Parathyroid adenoma (tissue), 2 donors: ENCODE data around the gene TSEN15.

Experiments used
- H2AFZ ChIP-seq: fragments of 300-600 bp; sonication (generic); one replicate; pipeline ENCODE4 v1.7.0; 2017; ENCODE audit warnings: antibody characterized with exemption, mild to moderate bottlenecking
- H3K27ac ChIP-seq: fragments of 300-600 bp; sonication (generic); one replicate; pipeline ENCODE4 v1.7.0; 2017
- H3K27me3 ChIP-seq: fragments of 300-600 bp; sonication (generic); one replicate; pipeline ENCODE4 v1.7.0; 2017; ENCODE audit warnings: low read length; ENCODE audit not compliant: control insufficient read depth, insufficient read depth
- H3K36me3 ChIP-seq: fragments of 300-600 bp; sonication (generic); one replicate; pipeline ENCODE4 v1.7.0; 2017; ENCODE audit warnings: low read length; ENCODE audit not compliant: control insufficient read depth, insufficient read depth
- H3K4me1 ChIP-seq: fragments of 300-600 bp; sonication (generic); one replicate; pipeline ENCODE4 v1.7.0; 2017; ENCODE audit warnings: control low read depth
- H3K4me2 ChIP-seq: fragments of 300-600 bp; sonication (generic); one replicate; pipeline ENCODE4 v1.7.0; 2017; ENCODE audit warnings: low read length
- H3K4me3 ChIP-seq: fragments of 300-600 bp; sonication (generic); one replicate; pipeline ENCODE4 v1.7.0; 2017; ENCODE audit warnings: low read depth, low read length
- H3K79me2 ChIP-seq: fragments of 300-600 bp; sonication (generic); one replicate; pipeline ENCODE4 v1.7.0; 2017; ENCODE audit warnings: control low read depth
- H3K9ac ChIP-seq: fragments of 300-600 bp; sonication (generic); one replicate; pipeline ENCODE4 v1.7.0; 2017; ENCODE audit warnings: mild to moderate bottlenecking
- H3K9me3 ChIP-seq: fragments of 300-600 bp; sonication (generic); one replicate; pipeline ENCODE4 v1.7.0; 2017; ENCODE audit warnings: low read length; ENCODE audit not compliant: control insufficient read depth
- CTCF ChIP-seq: fragments of 300-600 bp; sonication (generic); IDR thresholded peaks from one replicate; pipeline ENCODE4 v1.7.0; 2017; ENCODE audit warnings: antibody characterized with exemption, mild to moderate bottlenecking
- donor health status: primary hyperparathyroidism.

TSEN15 gene

GRCh38 chr1:184051485-184052193, at the start of gene TSEN15:
Gene TSEN15, plus strand, starts transcription at chr1:184051730. Its CDS starts 26 bp downstream, at chr1:184051756.
- no peaks in the 10 kb centered on the region for H3K27me3 ChIP-seq
- peaks cover 2% of the 10 kb centered on the region for H3K79me2 ChIP-seq
- peak within 1 kb of the TSS; percentile 90 for H2AFZ ChIP-seq
- H3K9ac ChIP-seq, result peak within 1 kb of the TSS; percentile 53
- H3K9me3 ChIP-seq, result no peaks in the 10 kb centered on the region
- H3K4me1 ChIP-seq, result no peaks in the 10 kb centered on the region
- TF ChIP-seq CTCF, result no peak
- peak within 1 kb of the TSS; percentile 65 for H3K27ac ChIP-seq
- peak within 1 kb of the TSS; percentile 93 for H3K4me2 ChIP-seq
- H3K36me3 ChIP-seq, result no peaks in the 10 kb centered on the region
- H3K4me3 ChIP-seq, result peak within 1 kb of the TSS; percentile 91

GRCh38 chr1:184002071-184002470, 49.5 kb upstream of the TSEN15 start:
- TF ChIP-seq CTCF, result no peak
- no peak overlapping the region for H3K4me3 ChIP-seq
- no peak overlapping the region for H3K9ac ChIP-seq
- H3K27me3 ChIP-seq, result no peaks in the 10 kb centered on the region
- no peaks in the 10 kb centered on the region for H3K9me3 ChIP-seq
- no peaks in the 10 kb centered on the region for H3K36me3 ChIP-seq
- H3K27ac ChIP-seq, result no peak overlapping the region
- no peaks in the 10 kb centered on the region for H3K79me2 ChIP-seq
- H3K4me1 ChIP-seq, result no peaks in the 10 kb centered on the region
- no peak overlapping the region for H2AFZ ChIP-seq
- no peak overlapping the region for H3K4me2 ChIP-seq

GRCh38 chr1:184004935-184005334, 46.6 kb upstream of the TSEN15 start:
- H3K9ac ChIP-seq, result no peak overlapping the region
- H3K4me3 ChIP-seq, result no peak overlapping the region
- no peak overlapping the region for H3K27ac ChIP-seq
- H2AFZ ChIP-seq, result no peak overlapping the region
- H3K79me2 ChIP-seq, result no peaks in the 10 kb centered on the region
- no peaks in the 10 kb centered on the region for H3K4me1 ChIP-seq
- H3K36me3 ChIP-seq, result no peaks in the 10 kb centered on the region
- H3K4me2 ChIP-seq, result no peak overlapping the region
- no peaks in the 10 kb centered on the region for H3K27me3 ChIP-seq
- no peak for TF ChIP-seq CTCF
- H3K9me3 ChIP-seq, result no peaks in the 10 kb centered on the region

- Histone ChIP-seq H3K4me1 (no peaks in the 10 kb centered on the region), H3K27ac (no peak overlapping the region), H3K9me3 (no peaks in the 10 kb centered on the region), H3K4me2 (no peak overlapping the region), H3K4me3 (no peak overlapping the region), H3K36me3 (no peaks in the 10 kb centered on the region), H3K9ac (no peak overlapping the region), H3K27me3 (no peaks in the 10 kb centered on the region), H3K79me2 (no peaks in the 10 kb centered on the region), H2AFZ (no peak overlapping the region)
- TF ChIP-seq CTCF, result no peak
Observed at GRCh38 chr1:184005506-184005905, 46.0 kb upstream of the TSEN15 start.

GRCh38 chr1:184010788-184011187, 40.7 kb upstream of the TSEN15 start:
- Histone ChIP-seq H3K27me3 (no peaks in the 10 kb centered on the region), H3K27ac (no peak overlapping the region)
- TF ChIP-seq CTCF, result no peak

More at GRCh38 chr1:184010788-184011187, 40.7 kb upstream of the TSEN15 start:
- Histone ChIP-seq H3K36me3 (no peaks in the 10 kb centered on the region), H3K4me1 (no peaks in the 10 kb centered on the region), H3K79me2 (no peaks in the 10 kb centered on the region), H3K9me3 (no peaks in the 10 kb centered on the region), H2AFZ (no peak overlapping the region), H3K4me2 (no peak overlapping the region), H3K9ac (no peak overlapping the region), H3K4me3 (no peak overlapping the region)
